GM18502 (cell line): ENCODE data around the gene PLEKHB1.

ENCODE experiments used
- ATAC-seq: cut with Tn5 transposase; IDR thresholded peaks from one replicate; pipeline ENCODE4 v1.9.1; 2021; ENCODE audit warnings: mild to moderate bottlenecking; ENCODE audit not compliant: unreplicated experiment, poor library complexity

The PLEKHB1 gene

GRCh38 chr11:73645972-73646631 is at the start of gene PLEKHB1:
TSS of gene PLEKHB1 (plus strand) at chr11:73646581. CDS start at chr11:73646609, 28 bp downstream.
- ATAC-seq: no peak

GRCh38 chr11:73597336-73597955 is 48.9 kb upstream of the PLEKHB1 start:
- ATAC-seq: no peak

- ATAC-seq: peak; percentile 92
Measured at GRCh38 chr11:73597956-73598718, 48.2 kb upstream of the PLEKHB1 start, which contains the start of gene FAM168A. TSS of gene FAM168A (minus strand) at chr11:73598112. CDS start at chr11:73468474, 129,638 bp downstream.

GRCh38 chr11:73598719-73599379 is 47.5 kb upstream of the PLEKHB1 start:
- no peak for ATAC-seq

GRCh38 chr11:73612601-73613140 is 33.7 kb upstream of the PLEKHB1 start:
- ATAC-seq: no peak

- ATAC-seq: no peak
Measured at GRCh38 chr11:73614591-73614990, 31.8 kb upstream of the PLEKHB1 start.

GRCh38 chr11:73622926-73623593 is 23.3 kb upstream of the PLEKHB1 start:
- no peak for ATAC-seq

GRCh38 chr11:73623686-73624085 is 22.7 kb upstream of the PLEKHB1 start:
- no peak for ATAC-seq

GRCh38 chr11:73625696-73626318 is 20.6 kb upstream of the PLEKHB1 start:
- ATAC-seq: no peak

GRCh38 chr11:73629907-73630306 is 16.5 kb upstream of the PLEKHB1 start:
- ATAC-seq: no peak

GRCh38 chr11:73632996-73633395 is 13.4 kb upstream of the PLEKHB1 start:
- ATAC-seq: no peak

GRCh38 chr11:73633999-73634398 is 12.4 kb upstream of the PLEKHB1 start:
- no peak for ATAC-seq

- ATAC-seq: no peak
Measured at GRCh38 chr11:73635721-73636120, 10.7 kb upstream of the PLEKHB1 start.

GRCh38 chr11:73636249-73636648 is 10.1 kb upstream of the PLEKHB1 start:
- ATAC-seq: no peak

- ATAC-seq: no peak
Measured at GRCh38 chr11:73637012-73637411, 9.4 kb upstream of the PLEKHB1 start.

GRCh38 chr11:73640592-73640991 is 5.8 kb upstream of the PLEKHB1 start:
- no peak for ATAC-seq

GRCh38 chr11:73641668-73642067 is 4.7 kb upstream of the PLEKHB1 start:
- no peak for ATAC-seq

GRCh38 chr11:73645121-73645969 is 1.0 kb upstream of the PLEKHB1 start:
- no peak for ATAC-seq
